SK-N-SH treated with all-trans-retinoic acid at 6 μM for 48 hours (cell line): ENCODE results near the gene RASA3.

ENCODE experiments used
- ARNTL ChIP-seq: fragments of 450-650 bp; formaldehyde crosslinking; IDR thresholded peaks from 2 replicates; pipeline ENCODE4 v1.5.0; 2020; ENCODE audit warnings: low read depth, mild to moderate bottlenecking, moderate library complexity, borderline replicate concordance
- BACH2 ChIP-seq: fragments of 250-450 bp; sonication (Bioruptor Pico); IDR thresholded peaks from 2 replicates; pipeline ENCODE4 v1.9.0; 2021; ENCODE audit warnings: mild to moderate bottlenecking, borderline replicate concordance
- CREB5 ChIP-seq: fragments of 250-450 bp; sonication (Bioruptor Pico); IDR thresholded peaks from 2 replicates; pipeline ENCODE4 v1.5.1; 2020; ENCODE audit warnings: low read depth, mild to moderate bottlenecking, moderate library complexity
- ESRRG ChIP-seq: fragments of 250-450 bp; sonication (Bioruptor Pico); IDR thresholded peaks from 2 replicates; pipeline ENCODE4 v1.6.1; 2021; ENCODE audit warnings: mild to moderate bottlenecking
- SNAI2 ChIP-seq: fragments of 250-450 bp; sonication (Bioruptor Pico); IDR thresholded peaks from 2 replicates; pipeline ENCODE4 v1.5.0; 2020; ENCODE audit warnings: mild to moderate bottlenecking, moderate library complexity
- TCF4 ChIP-seq: fragments of 250-450 bp; sonication (Bioruptor Pico); IDR thresholded peaks from 2 replicates; pipeline ENCODE4 v1.8.0; 2021; ENCODE audit warnings: mild to moderate bottlenecking, moderate library complexity, borderline replicate concordance
- ZFP3 ChIP-seq: fragments of 250-450 bp; sonication (Bioruptor Pico); IDR thresholded peaks from 2 replicates; pipeline ENCODE4 v1.5.0; 2020; ENCODE audit warnings: mild to moderate bottlenecking, moderate library complexity
- ZFP30 ChIP-seq: fragments of 450-650 bp; formaldehyde crosslinking; IDR thresholded peaks from 2 replicates; pipeline ENCODE4 v1.5.0; 2022; ENCODE audit warnings: mild to moderate bottlenecking, moderate library complexity
- ZNF565 ChIP-seq: fragments of 450-650 bp; formaldehyde crosslinking; conservative IDR thresholded peaks from 2 replicates; pipeline ENCODE4 v1.5.0; 2020; ENCODE audit warnings: low read depth, mild to moderate bottlenecking, moderate library complexity
- ZNF70 ChIP-seq: fragments of 450-650 bp; formaldehyde crosslinking; IDR thresholded peaks from 2 replicates; pipeline ENCODE4 v1.5.0; 2020; ENCODE audit warnings: mild to moderate bottlenecking, moderate library complexity
- TF ChIP-seq, protein P1 (sequence below): fragments of 250-450 bp; sonication (Bioruptor Pico); IDR thresholded peaks from 2 replicates; pipeline ENCODE4 v1.8.0; 2020; ENCODE audit warnings: mild to moderate bottlenecking, moderate library complexity, borderline replicate concordance

DNA sequence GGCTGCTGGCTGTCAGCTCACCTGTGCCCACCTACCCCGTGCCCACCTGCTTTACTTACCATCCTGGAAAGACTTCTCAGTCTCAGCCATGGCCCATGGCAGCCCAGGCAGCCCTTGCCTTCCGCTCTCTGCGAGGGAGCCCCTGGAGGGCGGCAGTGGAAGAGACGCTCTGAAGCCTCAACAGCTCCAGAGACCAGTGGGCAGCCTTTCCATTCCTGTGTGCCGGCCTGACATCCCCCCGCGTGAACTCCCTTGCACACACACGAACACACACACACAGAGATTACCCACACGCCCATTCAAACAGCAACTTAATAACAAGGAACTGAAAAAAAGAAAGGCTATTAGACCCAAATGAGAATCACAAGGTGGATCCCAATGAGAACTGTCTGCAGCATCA lies 14.2 kb upstream of the RASA3 start:
- TF ChIP-seq ZFP3 (CRISPR knock-in tag) (no peak), SNAI2 (CRISPR knock-in tag) (no peak), ZFP30 (CRISPR knock-in tag) (no peak), BACH2 (CRISPR knock-in tag) (no peak), ZNF70 (no peak), ZNF565 (CRISPR knock-in tag) (no peak), TCF4 (no peak), ARNTL (CRISPR knock-in tag) (no peak), CREB5 (CRISPR knock-in tag) (no peak), ESRRG (CRISPR knock-in tag) (no peak)
- TF ChIP-seq, protein P1, sequence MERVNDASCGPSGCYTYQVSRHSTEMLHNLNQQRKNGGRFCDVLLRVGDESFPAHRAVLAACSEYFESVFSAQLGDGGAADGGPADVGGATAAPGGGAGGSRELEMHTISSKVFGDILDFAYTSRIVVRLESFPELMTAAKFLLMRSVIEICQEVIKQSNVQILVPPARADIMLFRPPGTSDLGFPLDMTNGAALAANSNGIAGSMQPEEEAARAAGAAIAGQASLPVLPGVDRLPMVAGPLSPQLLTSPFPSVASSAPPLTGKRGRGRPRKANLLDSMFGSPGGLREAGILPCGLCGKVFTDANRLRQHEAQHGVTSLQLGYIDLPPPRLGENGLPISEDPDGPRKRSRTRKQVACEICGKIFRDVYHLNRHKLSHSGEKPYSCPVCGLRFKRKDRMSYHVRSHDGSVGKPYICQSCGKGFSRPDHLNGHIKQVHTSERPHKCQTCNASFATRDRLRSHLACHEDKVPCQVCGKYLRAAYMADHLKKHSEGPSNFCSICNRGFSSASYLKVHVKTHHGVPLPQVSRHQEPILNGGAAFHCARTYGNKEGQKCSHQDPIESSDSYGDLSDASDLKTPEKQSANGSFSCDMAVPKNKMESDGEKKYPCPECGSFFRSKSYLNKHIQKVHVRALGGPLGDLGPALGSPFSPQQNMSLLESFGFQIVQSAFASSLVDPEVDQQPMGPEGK (CRISPR knock-in tag): no peak
